Heart left ventricle (tissue), 16 donors: ENCODE measurements around the gene FOXQ1. TPM values are rescaled to one million over a fixed set of nuclear protein-coding genes. Genes with fewer than 3 reads are reported as not detected.
"Not testable (repeated sequence)": the region's sequence is repeated elsewhere in the genome, so short reads cannot be mapped to it uniquely, and the experiment has no call there.

Experiments used
- ATAC-seq, 4 donors: fragments of 200-7000 bp; cut with Tn5 transposase; one replicate each; pipeline ENCODE4 v1.9.1; 2020 to 2022; ENCODE audit warnings: moderate library complexity in 4 of 4, mild to moderate bottlenecking in 3 of 4, moderate number of reproducible peaks in 1 of 4
- DNase-seq, 5 donors: peaks; one replicate each; pipeline ENCODE4 v3.0.0-alpha.2; 2020
- H3K27ac ChIP-seq, 12 donors: fragments of 200-600 bp; sonication (generic) in 4 of 12; one replicate each; pipeline versions ENCODE4 v1.5.0 to v1.8.0; 2016 to 2022; ENCODE audit warnings: mild to moderate bottlenecking in 2 of 12
- H3K27me3 ChIP-seq, 9 donors: fragments of 200-600 bp; sonication (generic) in 2 of 9; one replicate each; pipeline versions ENCODE4 v1.5.1 to v1.8.0; 2016 to 2022; ENCODE audit warnings: mild to moderate bottlenecking in 3 of 9
- H3K36me3 ChIP-seq, 9 donors: fragments of 200-600 bp; sonication (generic) in 2 of 9; one replicate each; pipeline versions ENCODE4 v1.5.0 to v1.8.0; 2018 to 2022; ENCODE audit warnings: mild to moderate bottlenecking in 2 of 9
- H3K4me1 ChIP-seq, 12 donors: fragments of 200-600 bp; sonication (generic) in 4 of 12; one replicate each; pipeline versions ENCODE4 v1.5.0 to v1.8.0; 2016 to 2022; ENCODE audit warnings: mild to moderate bottlenecking in 3 of 12
- H3K4me3 ChIP-seq, 12 donors: fragments of 200-600 bp; sonication (generic) in 4 of 12; one replicate each; pipeline versions ENCODE4 v1.5.0 to v1.8.0; 2017 to 2022; ENCODE audit warnings: mild to moderate bottlenecking in 9 of 12, moderate library complexity in 4 of 12
- H3K9me3 ChIP-seq, 12 donors: fragments of 200-600 bp; sonication (generic) in 4 of 12; one replicate each; pipeline versions ENCODE4 v1.5.0 to v1.8.0; 2016 to 2022; ENCODE audit warnings: mild to moderate bottlenecking in 1 of 12
- POLR2A ChIP-seq, 2 donors: fragments of 450-650 bp; IDR thresholded peaks; one replicate each; pipeline ENCODE4 v1.6.1; 2017; ENCODE audit warnings: antibody characterized with exemption in 2 of 2, mild to moderate bottlenecking in 2 of 2, moderate library complexity in 2 of 2
- WGBS, 4 donors: extraction: QIAGEN DNeasy Blood & Tissue Kit in 2 of 4; methylation state at CpG; one replicate each; pipeline versions ENCODE4 v1.1.5 to v1.1.7; 2013 to 2018; 5-methylcytosine and 5-hydroxymethylcytosine counted together
- intact Hi-C, 10 donors: fragments of 100-400 bp; cut with DNase I; formaldehyde crosslinking; loops; one replicate each; pipeline versions ENCODE4 v1.11.1 to v1.14.2; 2022
- polyA plus RNA-seq, 2 donors: library from polyadenylated mRNA; stranded (reverse); fragments of 200-250 nt; gene quantifications; one replicate each; pipeline ENCODE4 v1.2.3, GENCODE V29; 2013
- total RNA-seq, 9 donors: library from RNA; depleted of rRNA in 2 of 9; stranded (reverse); fragments of >200 nt in 2 of 9; fragmentation: NEBNext Ultra II Directional in 3 of 9; extraction: Animal tissue kit (Norgen Biotek cat#: 25700) in 3 of 9; gene quantifications; one replicate each; pipeline versions ENCODE4 v1.1.0 to v1.2.4, GENCODE V29; 2016 to 2023
- TF ChIP-seq, protein P1 (sequence below), 12 donors: fragments of 200-600 bp; sonication (generic) in 4 of 12; IDR thresholded peaks; one replicate each; pipeline versions ENCODE4 v1.5.0 to v1.8.0; 2018 to 2022; ENCODE audit warnings: antibody characterized with exemption in 12 of 12, mild to moderate bottlenecking in 5 of 12
- donor health status: ischemic (EF 13 %, LVEDD 7.1; RV severe dilation, severe dysfunction).
- donor health status: healthy with polysubstance abuse.
- donor health status: DM: no; HTN: yes; CAD: no.
- donor health status: DM: no; HTN: no; CAD: no.
- donor health status: ischemic (EF 25% LVEDD 6.9; RV normal size, moderate dysfunction).
- donor health status: ischemic (EF 25% LVEDD 5.7; RV mildly dilated, moderate dysfunction).
- donor health status: healthy.
- donor health status: DM: yes; HTN: yes; CAD: no.
- donor health status: ischemic (EF 35%, LVEDD 5.7; RV mildly dilated, moderate dysfunction).
- donor health status: nonischemic (EF 11% LVEDD 7.7; RV severe dilation, severe dysfunction).
- donor health status: DM: yes; HTN: yes; CAD: no.
- donor health status: PGD.
- donor health status: ischemic (EF 29% LVEDD 5.4; RV normal size, mild dysfunction).
- donor health status: nonischemic (EF 23%, LVEDD 6.1; RV moderate dilation, normal function).

FOXQ1 gene
- total and polyA plus RNA-seq, 11 donors: 0.08 TPM; not detected in 10

DNA sequence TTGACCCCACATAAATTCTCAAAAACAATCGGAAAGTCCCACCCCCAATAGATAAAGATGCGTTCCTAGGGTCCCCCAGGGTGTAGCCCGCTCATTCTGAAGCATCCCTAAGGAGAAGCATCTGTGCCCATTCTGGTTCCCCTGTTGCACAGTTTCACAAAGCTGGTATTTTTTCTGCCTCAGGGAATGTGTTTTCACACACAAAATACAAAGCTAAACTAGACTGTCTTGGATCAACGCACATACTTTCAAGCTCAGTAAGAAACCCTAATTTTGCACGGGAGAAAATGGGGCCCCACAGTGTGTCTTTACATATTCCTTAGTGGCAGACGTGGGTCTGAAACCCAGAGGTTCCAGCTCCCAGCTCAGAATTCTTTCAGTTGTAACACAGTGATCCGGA is 6.1 kb downstream of the FOXQ1 start:
- Histone ChIP-seq H3K9me3 (no peaks in the 10 kb centered on the region), H3K36me3 (no peaks in the 10 kb centered on the region), H3K4me3 (no peak overlapping the region), H3K4me1 (peaks cover 0 to 10% (median 4%) of the 10 kb centered on the region in 12 donors), H3K27me3 (peaks cover 18 to 45% (median 31%) of the 10 kb centered on the region in 9 donors), H3K27ac (no peak overlapping the region)
- ATAC-seq (no peak), DNase-seq (no peak)
- 69 to 76% (median 74%) methylated on average over 7 of the region's 7 CpGs for WGBS, 4 donors
- intact Hi-C loops: no loop called here
- TF ChIP-seq, protein P1, sequence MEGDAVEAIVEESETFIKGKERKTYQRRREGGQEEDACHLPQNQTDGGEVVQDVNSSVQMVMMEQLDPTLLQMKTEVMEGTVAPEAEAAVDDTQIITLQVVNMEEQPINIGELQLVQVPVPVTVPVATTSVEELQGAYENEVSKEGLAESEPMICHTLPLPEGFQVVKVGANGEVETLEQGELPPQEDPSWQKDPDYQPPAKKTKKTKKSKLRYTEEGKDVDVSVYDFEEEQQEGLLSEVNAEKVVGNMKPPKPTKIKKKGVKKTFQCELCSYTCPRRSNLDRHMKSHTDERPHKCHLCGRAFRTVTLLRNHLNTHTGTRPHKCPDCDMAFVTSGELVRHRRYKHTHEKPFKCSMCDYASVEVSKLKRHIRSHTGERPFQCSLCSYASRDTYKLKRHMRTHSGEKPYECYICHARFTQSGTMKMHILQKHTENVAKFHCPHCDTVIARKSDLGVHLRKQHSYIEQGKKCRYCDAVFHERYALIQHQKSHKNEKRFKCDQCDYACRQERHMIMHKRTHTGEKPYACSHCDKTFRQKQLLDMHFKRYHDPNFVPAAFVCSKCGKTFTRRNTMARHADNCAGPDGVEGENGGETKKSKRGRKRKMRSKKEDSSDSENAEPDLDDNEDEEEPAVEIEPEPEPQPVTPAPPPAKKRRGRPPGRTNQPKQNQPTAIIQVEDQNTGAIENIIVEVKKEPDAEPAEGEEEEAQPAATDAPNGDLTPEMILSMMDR (IDR thresholded peaks at IDR 0.05): no peak
- no peak for TF ChIP-seq POLR2A (IDR thresholded peaks at IDR 0.05)

DNA sequence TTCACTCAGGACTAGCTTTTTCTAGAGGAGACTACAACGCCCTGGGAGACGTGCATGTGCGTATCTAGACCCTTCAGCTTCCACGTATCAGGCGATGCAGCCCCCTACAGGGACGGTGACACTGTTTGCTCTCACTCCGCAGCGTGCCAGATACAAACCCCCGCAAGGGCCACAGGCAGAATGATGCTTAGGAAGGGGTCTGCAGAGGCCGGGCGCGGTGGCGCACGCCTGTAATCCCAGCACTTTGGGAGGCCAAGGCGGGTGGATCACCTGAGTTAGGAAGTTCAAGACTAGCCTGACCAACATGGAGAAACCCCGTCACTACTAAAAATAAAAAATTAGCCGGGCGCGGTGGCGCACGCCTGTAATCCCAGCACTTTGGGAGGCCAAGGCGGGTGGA is 6.7 kb downstream of the FOXQ1 start:
- not testable (repeated sequence) for ATAC-seq, H3K4me1 ChIP-seq
- WGBS, 4 donors: 80 to 88% (median 85%) methylated on average over 15 of the region's 22 CpGs

DNA sequence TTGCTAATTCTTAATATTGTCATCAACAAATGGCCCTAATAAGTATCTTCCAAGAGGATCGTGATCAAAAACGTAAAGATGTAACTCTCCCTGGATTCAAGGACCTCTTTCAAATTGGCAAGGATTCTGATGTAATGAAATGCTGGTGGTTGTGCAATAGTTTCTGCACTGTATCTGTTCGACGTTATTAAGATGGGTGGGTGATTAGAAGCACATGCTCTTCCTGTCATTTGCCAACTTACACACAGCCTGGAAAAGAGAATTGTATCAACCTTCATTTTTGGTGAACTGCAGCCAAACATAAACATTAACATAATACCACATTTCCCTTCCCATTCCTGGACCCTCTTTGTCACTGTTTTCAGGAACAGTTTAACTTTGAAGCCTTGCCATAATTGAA is 9.8 kb downstream of the FOXQ1 start:
- H3K27ac ChIP-seq: no peak overlapping the region
- H3K4me1 ChIP-seq: peaks cover 0 to 4% (median 0%) of the 10 kb centered on the region in 12 donors
- intact Hi-C loops: no loop called here
- no peak for TF ChIP-seq POLR2A (IDR thresholded peaks at IDR 0.05)
- TF ChIP-seq, protein P1 (IDR thresholded peaks at IDR 0.05): no peak
- no peaks in the 10 kb centered on the region for H3K36me3 ChIP-seq
- DNase-seq (no peak), ATAC-seq (peak in 1 of 4 donors; percentile 33)
- H3K4me3 ChIP-seq: no peak overlapping the region
- H3K9me3 ChIP-seq: no peaks in the 10 kb centered on the region
- 30 to 42% (median 34%) methylated on average over 4 of the region's 4 CpGs for WGBS, 4 donors
- peaks cover 0 to 29% (median 0%) of the 10 kb centered on the region in 9 donors for H3K27me3 ChIP-seq

More for the DNA sequence above, 6.7 kb downstream of the FOXQ1 start:
- H3K36me3 ChIP-seq, DNase-seq, H3K27ac ChIP-seq, H3K4me3 ChIP-seq, H3K9me3 ChIP-seq, intact Hi-C loops: not testable (repeated sequence)
- H3K27me3 ChIP-seq: peaks cover 17 to 43% (median 31%) of the 10 kb centered on the region in 9 donors

DNA sequence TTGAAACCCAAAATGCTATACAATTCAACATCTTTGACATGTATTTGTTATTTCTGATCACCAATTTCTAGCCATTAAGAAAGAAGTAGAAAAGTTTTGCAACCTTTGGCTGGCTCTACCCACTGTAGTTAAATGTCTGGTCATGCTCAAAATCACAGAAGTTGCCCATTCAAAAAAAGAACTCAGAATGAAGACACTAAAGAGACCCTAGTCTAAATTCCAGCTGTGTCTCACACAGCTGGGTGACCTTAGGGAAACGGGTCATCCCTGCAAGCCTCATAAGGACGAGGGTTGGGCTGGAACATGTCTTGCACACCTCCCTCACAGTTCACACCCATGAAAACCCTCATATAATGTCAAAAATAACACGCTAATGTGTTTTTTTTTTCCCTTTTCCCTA is 10.3 kb downstream of the FOXQ1 start:
- ATAC-seq (no peak), DNase-seq (no peak)
- Histone ChIP-seq H3K27ac (no peak overlapping the region), H3K9me3 (no peaks in the 10 kb centered on the region), H3K4me1 (peaks cover 0 to 4% (median 0%) of the 10 kb centered on the region in 12 donors), H3K27me3 (peaks cover 0 to 32% (median 0%) of the 10 kb centered on the region in 9 donors), H3K4me3 (no peak overlapping the region), H3K36me3 (no peaks in the 10 kb centered on the region)
- no peak for TF ChIP-seq POLR2A (IDR thresholded peaks at IDR 0.05)
- TF ChIP-seq, protein P1 (IDR thresholded peaks at IDR 0.05): no peak
- intact Hi-C loops: no loop called here
- 37 to 47% (median 41%) methylated on average over 3 of the region's 3 CpGs for WGBS, 4 donors

DNA sequence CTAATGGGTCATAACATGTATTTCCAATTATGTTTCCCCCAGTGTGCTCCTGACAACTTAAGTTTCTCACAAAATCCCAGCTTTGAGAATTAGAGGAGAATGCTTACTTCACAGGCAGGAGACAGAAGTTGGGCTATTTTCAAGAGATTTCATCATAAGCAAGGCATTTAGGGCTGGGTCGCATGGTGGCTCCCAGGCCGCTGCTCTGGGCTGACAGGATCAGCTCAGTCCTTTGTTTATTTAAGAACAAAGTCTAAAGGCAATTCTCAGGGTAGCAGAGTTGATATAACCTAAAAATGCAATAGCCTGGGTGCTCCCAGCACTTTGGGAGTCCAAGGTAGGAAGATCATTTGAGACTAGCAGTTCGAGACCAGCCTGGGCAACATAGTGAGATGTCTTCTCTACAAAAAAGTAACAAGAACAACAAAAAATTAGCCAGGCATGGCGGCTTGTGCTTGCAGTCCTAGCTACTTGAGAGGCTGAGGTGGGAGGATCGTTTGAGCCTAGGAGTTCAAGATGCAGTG is 10.9 kb downstream of the FOXQ1 start:
- peaks cover 0 to 4% (median 0%) of the 10 kb centered on the region in 12 donors for H3K4me1 ChIP-seq
- no peaks in the 10 kb centered on the region for H3K36me3 ChIP-seq
- TF ChIP-seq, protein P1 (IDR thresholded peaks at IDR 0.05): no peak
- TF ChIP-seq POLR2A (IDR thresholded peaks at IDR 0.05): no peak
- H3K27me3 ChIP-seq: peaks cover 0 to 33% (median 0%) of the 10 kb centered on the region in 9 donors
- intact Hi-C loops: no loop called here
- no peaks in the 10 kb centered on the region for H3K9me3 ChIP-seq
- 58 to 74% (median 68%) methylated on average over 5 of the region's 5 CpGs for WGBS, 4 donors
- no peak overlapping the region for H3K27ac ChIP-seq
- DNase-seq: peak in 1 of 5 donors; percentile 28
- H3K4me3 ChIP-seq: no peak overlapping the region
- ATAC-seq: peak in 1 of 4 donors; percentile 60
